ENCODE measurements around the gene DTNB. TPM values are rescaled to one million over a fixed set of nuclear protein-coding genes. Genes with fewer than 3 reads are reported as not detected.
"Not testable (repeated sequence)": the region's sequence is repeated elsewhere in the genome, so short reads cannot be mapped to it uniquely, and the experiment has no call there.

Gene DTNB
- total RNA-seq, 3 donors from 2014 or later: 4.8 to 8.8 (median 7.2) TPM

DNA sequence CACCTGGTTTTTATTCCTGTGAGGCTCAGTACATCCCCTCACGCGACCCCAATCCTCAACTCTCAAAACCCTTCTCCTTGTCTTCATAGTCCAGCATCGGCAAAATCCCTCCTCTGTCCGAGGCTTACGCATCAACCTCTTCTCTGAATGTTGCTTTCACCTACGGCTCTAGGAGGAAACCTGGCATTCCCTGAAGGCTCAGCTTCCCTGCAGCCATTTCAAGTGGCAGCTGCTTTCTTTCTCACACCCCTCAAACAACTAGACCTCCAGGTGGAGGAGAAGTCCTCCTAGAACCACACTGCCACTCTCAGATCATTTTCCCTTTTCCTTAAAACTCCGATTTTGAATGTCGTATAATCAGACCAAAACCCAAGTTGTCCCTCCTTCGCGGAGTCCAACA lies 114.2 kb downstream of the DTNB start:
- H3K9me3 ChIP-seq: no peaks in the 10 kb centered on the region
- no peak overlapping the region for H3K4me3 ChIP-seq
- H3K36me3 ChIP-seq (ENCODE audit: low read depth): no peaks in the 10 kb centered on the region
- H3K4me1 ChIP-seq (ENCODE audit: low read depth): no peaks in the 10 kb centered on the region
- ATAC-seq: no peak
- TF ChIP-seq, protein P1, sequence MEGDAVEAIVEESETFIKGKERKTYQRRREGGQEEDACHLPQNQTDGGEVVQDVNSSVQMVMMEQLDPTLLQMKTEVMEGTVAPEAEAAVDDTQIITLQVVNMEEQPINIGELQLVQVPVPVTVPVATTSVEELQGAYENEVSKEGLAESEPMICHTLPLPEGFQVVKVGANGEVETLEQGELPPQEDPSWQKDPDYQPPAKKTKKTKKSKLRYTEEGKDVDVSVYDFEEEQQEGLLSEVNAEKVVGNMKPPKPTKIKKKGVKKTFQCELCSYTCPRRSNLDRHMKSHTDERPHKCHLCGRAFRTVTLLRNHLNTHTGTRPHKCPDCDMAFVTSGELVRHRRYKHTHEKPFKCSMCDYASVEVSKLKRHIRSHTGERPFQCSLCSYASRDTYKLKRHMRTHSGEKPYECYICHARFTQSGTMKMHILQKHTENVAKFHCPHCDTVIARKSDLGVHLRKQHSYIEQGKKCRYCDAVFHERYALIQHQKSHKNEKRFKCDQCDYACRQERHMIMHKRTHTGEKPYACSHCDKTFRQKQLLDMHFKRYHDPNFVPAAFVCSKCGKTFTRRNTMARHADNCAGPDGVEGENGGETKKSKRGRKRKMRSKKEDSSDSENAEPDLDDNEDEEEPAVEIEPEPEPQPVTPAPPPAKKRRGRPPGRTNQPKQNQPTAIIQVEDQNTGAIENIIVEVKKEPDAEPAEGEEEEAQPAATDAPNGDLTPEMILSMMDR (IDR thresholded peaks at IDR 0.05): no peak
- DNase-seq: no peak
- intact Hi-C loops (cut with DNase I, micrococcal nuclease): no loop called here

DNA sequence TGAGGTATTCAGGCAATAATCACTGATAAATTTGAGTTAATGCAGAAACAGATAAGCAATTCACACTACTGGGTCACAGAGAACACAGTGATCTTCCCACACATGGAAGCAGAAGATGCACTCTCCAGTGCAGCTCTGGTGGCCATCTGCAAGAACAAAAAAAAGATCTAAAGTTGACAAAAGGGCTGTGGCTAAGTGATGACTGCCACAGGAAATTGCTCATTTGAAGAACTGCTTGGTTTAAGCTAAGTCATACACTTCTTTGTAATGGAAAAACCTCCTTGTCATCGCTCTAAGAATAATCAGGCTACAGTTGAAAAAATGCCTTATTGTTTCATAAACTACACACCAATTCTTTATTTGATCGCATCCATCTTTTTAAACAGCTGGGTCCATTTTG lies 115.1 kb downstream of the DTNB start:
- no peaks in the 10 kb centered on the region for H3K4me1 ChIP-seq (ENCODE audit: low read depth)
- H3K4me3 ChIP-seq: no peak overlapping the region
- no peaks in the 10 kb centered on the region for H3K9me3 ChIP-seq
- no peak for DNase-seq
- intact Hi-C loops (cut with DNase I, micrococcal nuclease): no loop called here
- H3K36me3 ChIP-seq (ENCODE audit: low read depth): no peaks in the 10 kb centered on the region
- TF ChIP-seq, protein P1 (IDR thresholded peaks at IDR 0.05): no peak
- ATAC-seq: peak; percentile 68

DNA sequence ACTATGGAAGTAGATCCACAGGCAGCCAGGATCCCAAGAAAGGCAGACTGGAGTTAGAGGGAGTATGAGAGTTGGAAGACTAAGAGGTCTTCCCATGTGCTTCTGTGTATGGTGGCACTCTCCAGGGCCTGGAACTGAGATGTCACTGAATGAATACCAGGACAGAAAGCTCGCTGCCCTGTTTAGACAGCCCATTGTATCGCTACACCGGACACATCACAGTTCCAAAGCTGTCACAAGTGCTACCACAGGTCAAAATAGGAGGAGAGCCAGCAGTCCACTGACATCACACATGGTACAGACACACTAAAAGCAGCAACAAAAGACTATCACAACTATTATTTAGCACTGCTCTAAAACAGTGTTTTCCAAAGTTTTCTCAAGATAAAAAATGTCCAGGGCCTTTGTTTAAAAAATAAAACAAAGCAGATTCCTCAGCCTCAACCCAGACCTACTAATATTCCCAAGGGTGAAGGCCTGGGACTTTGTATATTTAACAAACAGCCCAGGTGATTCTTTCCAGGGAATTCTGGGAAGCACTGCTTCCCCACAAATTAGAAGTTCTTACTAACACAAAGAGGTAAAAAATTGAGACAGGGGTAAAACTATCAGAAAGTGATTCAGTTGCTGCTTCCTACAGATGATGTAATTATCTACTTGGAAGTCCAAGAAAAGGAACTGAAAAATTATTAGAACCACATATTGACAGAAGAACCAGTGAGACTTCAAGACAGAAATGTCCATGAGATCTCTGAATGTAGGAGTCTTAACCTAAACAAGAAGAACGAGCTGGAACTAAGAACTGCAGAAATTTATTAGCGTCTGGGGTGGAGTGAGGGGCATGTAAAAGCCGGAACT lies 116.0 kb downstream of the DTNB start:
- ATAC-seq (no peak), DNase-seq (no peak)
- intact Hi-C loops (cut with DNase I, micrococcal nuclease): no loop called here
- no peaks in the 10 kb centered on the region for H3K36me3 ChIP-seq (ENCODE audit: low read depth)
- H3K4me1 ChIP-seq (ENCODE audit: low read depth): no peaks in the 10 kb centered on the region
- H3K4me3 ChIP-seq: no peak overlapping the region
- TF ChIP-seq, protein P1 (IDR thresholded peaks at IDR 0.05): no peak
- no peaks in the 10 kb centered on the region for H3K9me3 ChIP-seq

DNA sequence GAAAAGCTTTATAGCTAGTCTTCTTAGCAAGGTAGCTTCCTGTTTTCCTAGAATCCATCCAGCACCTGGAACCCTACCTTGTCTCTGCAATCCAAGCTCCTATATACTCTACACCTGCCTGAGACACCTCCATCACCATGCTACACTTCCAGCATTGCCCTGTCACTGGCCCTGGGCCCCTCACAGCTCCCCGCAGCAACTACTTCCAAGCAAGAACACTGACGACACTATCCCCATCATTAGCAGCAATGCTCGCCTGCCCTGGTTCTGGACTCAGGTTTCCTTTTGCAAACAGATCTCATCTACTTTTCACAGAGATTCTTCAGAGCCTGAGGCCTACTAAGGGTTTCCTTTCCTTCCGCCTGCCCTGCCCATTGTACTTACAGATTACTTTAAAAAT lies 121.1 kb downstream of the DTNB start:
- no peak for DNase-seq
- intact Hi-C loops (cut with DNase I, micrococcal nuclease): no loop called here
- ATAC-seq: no peak
- TF ChIP-seq, protein P1 (IDR thresholded peaks at IDR 0.05): no peak
- no peaks in the 10 kb centered on the region for H3K4me1 ChIP-seq (ENCODE audit: low read depth)
- no peaks in the 10 kb centered on the region for H3K36me3 ChIP-seq (ENCODE audit: low read depth)
- H3K4me3 ChIP-seq: no peak overlapping the region
- H3K9me3 ChIP-seq: no peaks in the 10 kb centered on the region

DNA sequence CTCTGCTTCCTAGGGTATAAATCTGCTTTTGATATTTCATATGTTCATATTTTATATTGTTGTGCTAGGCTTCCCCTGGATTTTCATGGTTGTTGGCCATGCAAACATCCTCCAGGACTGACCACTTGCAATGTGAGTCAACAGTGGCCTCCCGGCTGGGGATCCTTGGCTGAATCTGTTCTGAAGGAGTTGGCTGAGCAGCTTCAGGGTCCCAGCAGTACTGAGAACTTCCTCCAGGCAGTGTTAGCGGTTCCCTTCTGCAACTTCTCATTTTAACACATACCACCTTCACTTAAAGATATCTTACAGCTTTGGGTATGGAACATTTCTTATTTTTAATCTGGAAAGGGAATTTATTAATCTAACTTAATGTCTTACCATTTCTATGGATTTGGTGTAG lies 122.1 kb downstream of the DTNB start:
- H3K4me1 ChIP-seq (ENCODE audit: low read depth): no peaks in the 10 kb centered on the region
- DNase-seq (no peak), ATAC-seq (no peak)
- H3K4me3 ChIP-seq: no peak overlapping the region
- no peaks in the 10 kb centered on the region for H3K36me3 ChIP-seq (ENCODE audit: low read depth)
- TF ChIP-seq, protein P1 (IDR thresholded peaks at IDR 0.05): no peak
- intact Hi-C loops (cut with DNase I, micrococcal nuclease): no loop called here
- H3K9me3 ChIP-seq: no peaks in the 10 kb centered on the region

DNA sequence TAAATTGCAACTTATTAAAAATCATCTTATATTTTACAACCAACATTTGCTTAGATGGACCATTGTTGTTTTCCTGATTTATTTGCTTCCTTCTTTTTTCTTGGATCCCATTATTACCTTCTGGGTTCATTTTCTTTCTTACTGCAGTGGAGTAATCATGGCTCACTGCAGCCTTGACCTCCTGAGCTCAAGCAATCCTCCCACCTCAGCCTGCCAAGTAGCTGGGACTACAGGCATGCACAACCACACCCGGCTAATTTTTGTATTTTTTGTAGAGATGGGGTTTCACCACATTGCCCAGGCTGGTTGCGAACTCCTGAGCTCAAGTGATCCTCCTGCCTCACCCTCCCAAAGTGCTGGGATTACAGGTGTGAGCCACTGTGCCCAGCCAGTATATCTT lies 123.8 kb downstream of the DTNB start:
- ATAC-seq; H3K4me3 ChIP-seq; DNase-seq; intact Hi-C loops (cut with DNase I, micrococcal nuclease); H3K4me1 ChIP-seq (ENCODE audit: low read depth); H3K9me3 ChIP-seq; H3K36me3 ChIP-seq (ENCODE audit: low read depth): not testable (repeated sequence)
